HG03520 (cell line): ENCODE results near the gene POLR2E.
"Not testable (repeated sequence)": the region's sequence is repeated elsewhere in the genome, so short reads cannot be mapped to it uniquely, and the experiment has no call there.

ENCODE experiments used
- ATAC-seq: cut with Tn5 transposase; IDR thresholded peaks from one replicate; pipeline ENCODE4 v1.9.1; 2021; ENCODE audit warnings: mild to moderate bottlenecking, moderate library complexity; ENCODE audit not compliant: unreplicated experiment

POLR2E gene

GRCh38 chr19:1126984-1127760 lies 32.0 kb upstream of the POLR2E start:
- ATAC-seq: no peak

DNA sequence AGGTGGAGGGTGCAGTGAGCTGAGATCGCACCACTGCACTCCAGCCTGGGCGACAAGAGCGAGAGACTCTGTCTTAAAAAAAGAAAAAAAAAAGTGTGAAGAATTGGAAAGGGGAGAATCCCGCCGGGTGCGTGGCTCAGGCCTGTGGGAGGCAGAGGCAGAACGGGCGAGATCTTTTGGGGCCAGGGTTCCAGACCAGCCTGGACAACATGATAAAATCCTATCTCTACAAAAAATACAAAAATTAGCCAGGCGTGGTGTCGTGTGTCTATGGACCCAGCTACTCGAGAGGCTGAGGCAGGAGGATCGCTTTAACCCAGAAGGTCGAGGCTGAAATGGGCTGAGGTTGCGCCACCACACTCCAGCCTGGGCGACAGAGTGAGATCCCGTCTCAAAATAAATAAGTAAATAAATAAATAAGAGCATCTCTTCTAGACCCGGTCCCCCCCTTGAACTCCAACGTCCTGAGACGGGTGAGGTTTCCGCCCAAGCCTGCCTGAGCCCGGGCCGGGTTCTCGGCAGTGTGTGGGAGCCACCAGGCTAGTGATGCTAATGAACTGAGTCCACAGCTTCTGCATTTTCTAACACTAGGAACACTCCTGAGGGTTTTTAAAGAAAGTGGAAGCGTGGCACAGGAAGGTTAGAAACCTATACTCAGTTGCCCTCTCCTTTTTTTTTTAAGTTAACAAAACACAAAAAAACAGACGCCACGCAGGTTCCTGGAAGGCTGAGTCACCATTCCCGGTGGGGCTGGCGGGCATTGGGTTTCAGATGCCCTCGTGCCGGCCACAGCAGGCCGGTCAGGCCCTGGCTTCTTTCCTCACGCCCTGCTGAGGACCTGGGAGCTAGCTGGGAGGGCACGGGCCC lies 30.7 kb upstream of the POLR2E start:
- ATAC-seq: no peak

- no peak for ATAC-seq
Measured at GRCh38 chr19:1123885-1124677, 28.9 kb upstream of the POLR2E start.

GRCh38 chr19:1123381-1123780 lies 28.2 kb upstream of the POLR2E start:
- ATAC-seq: no peak

- no peak for ATAC-seq
Measured at GRCh38 chr19:1122972-1123363, 27.8 kb upstream of the POLR2E start.

- ATAC-seq: no peak
Measured at GRCh38 chr19:1122021-1122971, 27.1 kb upstream of the POLR2E start.

- no peak for ATAC-seq
Measured at GRCh38 chr19:1121395-1121794, 26.2 kb upstream of the POLR2E start.

DNA sequence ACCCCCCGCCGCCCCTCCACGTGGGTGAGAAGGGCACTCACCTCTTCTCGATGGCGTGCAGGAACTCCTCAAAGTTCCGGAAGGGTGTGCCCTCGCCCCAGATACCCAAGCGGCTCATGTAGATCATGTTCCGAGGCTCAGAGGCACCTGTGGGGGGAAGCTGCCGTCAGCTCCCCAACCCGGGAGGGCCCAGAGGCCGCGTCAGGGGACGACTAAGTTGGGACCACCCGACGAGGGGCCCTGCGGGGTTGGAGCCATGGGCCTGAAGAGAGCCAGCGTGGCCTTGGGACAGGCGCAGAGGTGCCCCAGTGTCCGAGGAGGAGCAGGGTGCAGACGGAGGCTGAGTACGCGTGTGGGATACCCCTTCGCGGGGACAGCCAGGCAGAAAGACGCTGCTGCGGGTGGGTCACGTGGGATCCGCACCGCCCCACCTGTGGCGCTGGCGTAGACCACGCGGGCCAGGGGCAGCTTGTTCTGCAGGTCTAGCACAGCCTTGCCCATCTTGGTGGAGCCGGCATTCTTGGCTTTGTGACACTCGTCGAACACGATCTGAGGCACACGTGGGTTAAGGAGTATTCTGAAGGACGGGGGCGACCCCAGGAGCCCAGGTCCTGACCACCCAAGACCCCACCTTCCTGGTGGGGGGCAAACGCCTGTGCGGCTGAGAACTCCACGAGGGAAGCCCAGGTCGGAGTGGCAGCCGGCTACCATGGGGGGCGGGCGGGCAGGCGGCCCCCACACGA lies 24.5 kb upstream of the POLR2E start:
- no peak for ATAC-seq

DNA sequence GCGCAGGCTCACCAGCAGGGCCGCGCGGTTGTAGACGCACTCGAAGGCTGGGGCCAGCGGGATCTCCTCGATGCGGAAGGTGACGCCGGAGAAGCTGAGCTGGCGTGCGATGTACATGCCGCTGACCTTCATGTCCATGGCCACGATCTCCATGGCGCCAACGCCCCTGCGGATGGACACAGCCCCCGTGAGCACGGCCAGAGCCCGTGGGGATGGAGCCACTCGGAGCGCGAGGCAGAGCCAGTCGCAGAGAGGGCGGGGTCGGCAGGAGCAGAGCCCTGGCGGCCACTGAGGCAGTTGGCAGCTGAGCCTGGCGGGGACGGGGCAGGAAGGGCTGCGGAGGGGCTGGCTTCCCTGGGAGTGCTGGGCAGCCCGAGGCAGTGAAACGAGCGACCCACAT lies 23.8 kb upstream of the POLR2E start:
- no peak for ATAC-seq

GRCh38 chr19:1117654-1118053 lies 22.5 kb upstream of the POLR2E start:
- no peak for ATAC-seq

DNA sequence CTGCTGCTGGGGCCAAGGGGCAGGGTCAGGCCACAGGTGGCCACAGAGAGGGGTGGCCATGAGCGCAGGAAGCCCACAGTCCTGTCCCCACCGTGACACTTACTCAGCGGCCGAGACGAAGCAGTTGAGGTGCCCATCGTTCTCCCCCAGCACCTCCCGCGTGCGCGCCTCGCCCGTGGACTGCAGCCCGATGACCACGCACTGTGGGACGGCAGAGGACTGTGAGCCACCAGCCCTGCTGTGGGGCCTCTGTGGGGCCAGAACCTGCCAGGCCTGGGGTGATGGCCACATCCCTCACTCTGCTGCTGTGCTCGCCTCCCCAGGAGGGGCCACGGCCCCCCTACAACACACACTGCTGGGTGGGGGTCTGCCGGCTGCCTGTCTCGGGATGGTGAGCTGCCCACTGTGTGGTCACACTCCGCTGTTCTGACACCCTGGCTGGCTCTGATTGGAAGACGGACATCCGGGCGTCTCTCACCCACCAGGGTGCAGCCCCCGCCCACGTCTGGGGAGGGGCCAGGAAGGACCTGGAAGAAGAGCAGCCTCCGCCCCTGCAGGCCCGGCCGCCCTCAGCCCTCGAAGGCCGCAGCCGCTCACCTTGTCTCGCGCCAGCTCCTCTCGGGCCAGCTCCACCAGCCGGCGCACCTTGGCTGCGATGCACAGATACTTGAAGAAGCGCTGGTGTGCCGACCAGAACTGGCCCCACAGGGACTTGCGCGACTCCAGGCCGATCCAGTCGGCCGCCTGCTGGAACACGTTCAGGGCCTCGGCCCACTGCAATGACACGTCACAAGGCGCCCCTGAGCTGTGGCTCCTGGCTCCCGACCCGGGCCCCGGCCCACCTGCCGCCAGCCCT lies 21.8 kb upstream of the POLR2E start:
- no peak for ATAC-seq

- no peak for ATAC-seq
Measured at GRCh38 chr19:1115646-1116420, 20.7 kb upstream of the POLR2E start.

- ATAC-seq: not testable (repeated sequence)
Measured at GRCh38 chr19:1114728-1115127, 19.6 kb upstream of the POLR2E start.

- ATAC-seq: no peak
Measured at GRCh38 chr19:1113986-1114483, 18.9 kb upstream of the POLR2E start.

GRCh38 chr19:1113030-1113985 lies 18.1 kb upstream of the POLR2E start:
- ATAC-seq: no peak

GRCh38 chr19:1112268-1113029 lies 17.3 kb upstream of the POLR2E start:
- ATAC-seq: no peak
